Measurements from ENCODE around the gene CHN2. TPM values are rescaled to one million over a fixed set of nuclear protein-coding genes. Genes with fewer than 3 reads are reported as not detected.

Gene CHN2
- total RNA-seq, 1 experiment from 2014 or later = 2.1 TPM

- Histone ChIP-seq H3K4me3 (replicated peaks in 1 of 2; ENCODE audit: low read depth in 1 of 2, low read length in 2 of 2) (no peak overlapping the region), H3K4me2 (ENCODE audit: low read length) (no peak overlapping the region), H3K4me1 (ENCODE audit: control insufficient read depth in 1 of 2, insufficient read depth in 2 of 2, low read length in 2 of 2) (peaks cover 0 to 15% of the 10 kb centered on the region in 2 experiments; a peak in 2 of 4 replicates), H4K20me1 (ENCODE audit: insufficient read depth) (no peaks in the 10 kb centered on the region), H3K36me3 (ENCODE audit: control insufficient read depth in 1 of 2, insufficient read depth in 2 of 2, low read length in 2 of 2) (no peaks in the 10 kb centered on the region), H3K9me2 (ENCODE audit: insufficient read depth) (no peaks in the 10 kb centered on the region), H3K27me3 (ENCODE audit: insufficient read depth, low read length) (0 out of 2 replicates have a peak, but pooled peaks cover 7% of the 10 kb centered on the region), H3K27ac (ENCODE audit: low read depth, low read length) (no peak overlapping the region), H2AFZ (ENCODE audit: low read depth, low read length, poor library complexity, severe bottlenecking) (no peak overlapping the region), H3K9ac (ENCODE audit: low read length) (no peak overlapping the region), H3K9me3 (ENCODE audit: control insufficient read depth in 1 of 2, insufficient read depth in 1 of 2, low read depth in 1 of 2, low read length in 2 of 2) (no peaks in the 10 kb centered on the region), H3K79me2 (ENCODE audit: insufficient read depth, low read length) (no peaks in the 10 kb centered on the region)
- RAD21 ChIA-PET (ENCODE audit: low non-redundant PET in 1 of 2, low total read pairs in 2 of 2, uncharacterized antibody in 2 of 2, unreplicated experiment in 2 of 2) = no interaction called here
- POLR2A ChIA-PET = no interaction called here
- DNase-seq (ENCODE audit: low read depth, low spot score) (no peak), ATAC-seq (no peak)
- no TSS peak for BruUV-seq (replicated peaks)
- intact Hi-C loops (cut with micrococcal nuclease) = loop anchor here (10.0 kb wide), 1 partner anchor 152 kb away; no protein-coding TSS in a partner anchor
- TF ChIP-seq TCF7L2 (IDR thresholded peaks at IDR 0.05; ENCODE audit: borderline replicate concordance, extremely low read depth, insufficient read depth, insufficient read length) (no peak), YY1 (IDR thresholded peaks at IDR 0.05; ENCODE audit: extremely low read depth, insufficient replicate concordance, low read depth, low read length) (no peak), RAD21 (IDR thresholded peaks at IDR 0.05; ENCODE audit: low read depth) (no peak), EZH2 (IDR thresholded peaks at IDR 0.05) (no peak), REST (IDR thresholded peaks at IDR 0.05; ENCODE audit: low read depth) (no peak), ELF1 (IDR thresholded peaks at IDR 0.05; ENCODE audit: borderline replicate concordance, low read depth) (no peak), FOSL1 (IDR thresholded peaks at IDR 0.05; ENCODE audit: low read depth) (no peak), SRF (IDR thresholded peaks at IDR 0.05; ENCODE audit: low read depth) (no peak)
- TF ChIP-seq, protein P1, sequence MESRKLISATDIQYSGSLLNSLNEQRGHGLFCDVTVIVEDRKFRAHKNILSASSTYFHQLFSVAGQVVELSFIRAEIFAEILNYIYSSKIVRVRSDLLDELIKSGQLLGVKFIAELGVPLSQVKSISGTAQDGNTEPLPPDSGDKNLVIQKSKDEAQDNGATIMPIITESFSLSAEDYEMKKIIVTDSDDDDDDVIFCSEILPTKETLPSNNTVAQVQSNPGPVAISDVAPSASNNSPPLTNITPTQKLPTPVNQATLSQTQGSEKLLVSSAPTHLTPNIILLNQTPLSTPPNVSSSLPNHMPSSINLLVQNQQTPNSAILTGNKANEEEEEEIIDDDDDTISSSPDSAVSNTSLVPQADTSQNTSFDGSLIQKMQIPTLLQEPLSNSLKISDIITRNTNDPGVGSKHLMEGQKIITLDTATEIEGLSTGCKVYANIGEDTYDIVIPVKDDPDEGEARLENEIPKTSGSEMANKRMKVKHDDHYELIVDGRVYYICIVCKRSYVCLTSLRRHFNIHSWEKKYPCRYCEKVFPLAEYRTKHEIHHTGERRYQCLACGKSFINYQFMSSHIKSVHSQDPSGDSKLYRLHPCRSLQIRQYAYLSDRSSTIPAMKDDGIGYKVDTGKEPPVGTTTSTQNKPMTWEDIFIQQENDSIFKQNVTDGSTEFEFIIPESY (IDR thresholded peaks at IDR 0.05; ENCODE audit: extremely low read depth, insufficient replicate concordance, low read length) = no peak
- CTCF ChIA-PET = no interaction called here
These were observed 1.8 kb upstream of the CHN2 start for GRCh38 chr7:29192811-29193210.

Measured in HCT116 (cell line).